SK-N-SH (cell line): ENCODE measurements around the gene HPX. TPM values are rescaled to one million over a fixed set of nuclear protein-coding genes. Genes with fewer than 3 reads are reported as not detected.

Experiments
- CTCF ChIA-PET: fragments of 300-600, 350-600 bp; formaldehyde crosslinking; extraction: SDS; loops from one replicate; lab custom pipeline; 2021; lab: Yijun Ruan, JAX
- POLR2A ChIA-PET: fragments of 350-600 bp; sonication (Branson Sonifier 250); formaldehyde crosslinking; extraction: SDS; loops from one replicate; lab custom pipeline; 2020; ENCODE audit warnings: antibody characterized with exemption, inconsistent platforms; lab: Yijun Ruan, JAX
- DNase-seq: peaks from one replicate; pipeline ENCODE4 v3.0.0; 2012
- H2AFZ ChIP-seq: fragments of 200-600 bp; sonication (generic); 2 replicates; pipeline ENCODE4 v1.8.1; 2016; ENCODE audit warnings: antibody characterized with exemption, mild to moderate bottlenecking, low read depth
- H3F3A ChIP-seq: fragments of 200-600 bp; sonication (generic); replicated peaks from 2 replicates; pipeline ENCODE3; 2016; ENCODE audit warnings: antibody characterized with exemption, mild to moderate bottlenecking; ENCODE audit not compliant: insufficient read depth
- H3K27ac ChIP-seq, 2 experiments: fragments of 200-500 bp in 1 of 2; fragments of 200-600 bp in 1 of 2; sonication (Bioruptor generic) in 1 of 2; sonication (generic), shearing (Covaris generic) in 1 of 2; 2 replicates each; pipeline versions ENCODE4 v1.5.1 to v1.6.1; 2014 to 2016; ENCODE audit warnings: low read depth in 2 of 2, inconsistent platforms in 1 of 2, low read length in 1 of 2, mild to moderate bottlenecking in 1 of 2, mixed read lengths in 1 of 2
- H3K27me3 ChIP-seq: fragments of 200-600 bp; sonication (generic), shearing (Covaris generic); 2 replicates; pipeline ENCODE4 v1.6.1; 2016; ENCODE audit warnings: mixed run types; ENCODE audit not compliant: insufficient read depth
- H3K36me3 ChIP-seq, 2 experiments: fragments of 200-500 bp in 1 of 2; fragments of 200-600 bp in 1 of 2; sonication (Bioruptor generic) in 1 of 2; sonication (generic) in 1 of 2; replicated peaks in 1 of 2; 2 replicates each; pipeline versions ENCODE3 to v1.5.1; 2014 to 2016; ENCODE audit warnings: low read length in 1 of 2, mild to moderate bottlenecking in 1 of 2; ENCODE audit not compliant: insufficient read depth in 2 of 2, control insufficient read depth in 1 of 2
- H3K4me1 ChIP-seq, 2 experiments: fragments of 200-500 bp in 1 of 2; fragments of 200-600 bp in 1 of 2; sonication (Bioruptor generic) in 1 of 2; sonication (generic), shearing (Covaris generic) in 1 of 2; 2 replicates each; pipeline versions ENCODE4 v1.5.1 to v1.6.1; 2014 to 2016; ENCODE audit warnings: low read depth in 1 of 2, low read length in 1 of 2, mixed run types in 1 of 2; ENCODE audit not compliant: insufficient read depth in 2 of 2, control insufficient read depth in 1 of 2
- H3K4me2 ChIP-seq: fragments of 200-600 bp; sonication (generic), shearing (Covaris generic); 2 replicates; pipeline ENCODE4 v1.6.1; 2017; ENCODE audit warnings: mixed run types
- H3K4me3 ChIP-seq, 2 experiments: fragments of 200-500 bp in 1 of 2; fragments of 200-600 bp in 1 of 2; sonication (Bioruptor generic) in 1 of 2; sonication (generic), shearing (Covaris generic) in 1 of 2; 2 replicates each; pipeline versions ENCODE4 v1.5.1 to v1.8.1; 2014 to 2016; ENCODE audit warnings: low read depth in 2 of 2, inconsistent platforms in 1 of 2, low read length in 1 of 2, mild to moderate bottlenecking in 1 of 2, mixed read lengths in 1 of 2, moderate library complexity in 1 of 2
- H3K79me2 ChIP-seq: fragments of 200-600 bp; sonication (generic); 2 replicates; pipeline ENCODE4 v1.8.1; 2017; ENCODE audit warnings: mild to moderate bottlenecking; ENCODE audit not compliant: insufficient read depth
- H3K9ac ChIP-seq: fragments of 200-600 bp; sonication (generic); 2 replicates; pipeline ENCODE4 v1.6.1; 2017; ENCODE audit warnings: mixed run types
- H3K9me2 ChIP-seq: fragments of 200-600 bp; sonication (generic); 2 replicates; pipeline ENCODE4 v1.6.1; 2017; ENCODE audit warnings: mixed run types
- H3K9me3 ChIP-seq: fragments of 200-600 bp; sonication (generic); 2 replicates; pipeline ENCODE4 v1.6.1; 2017; ENCODE audit warnings: mixed run types, mild to moderate bottlenecking, moderate library complexity
- H4K20me1 ChIP-seq: fragments of 200-600 bp; sonication (generic); 2 replicates; pipeline ENCODE4 v1.6.1; 2017; ENCODE audit warnings: mild to moderate bottlenecking, mixed run types; ENCODE audit not compliant: insufficient read depth
- ELF1 ChIP-seq: IDR thresholded peaks from 2 replicates; pipeline ENCODE4 v1.4.0; 2012
- EZH2phosphoT487 ChIP-seq: fragments of 200-600 bp; sonication (generic); IDR thresholded peaks from 2 replicates; pipeline ENCODE4 v1.6.1; 2017; ENCODE audit warnings: low read depth, mixed run types, mild to moderate bottlenecking, antibody characterized with exemption, moderate library complexity, borderline replicate concordance
- FOSL2 ChIP-seq: IDR thresholded peaks from 2 replicates; pipeline ENCODE4 v1.4.0; 2012; ENCODE audit warnings: low read depth, mild to moderate bottlenecking, moderate library complexity, borderline replicate concordance
- FOXJ3 ChIP-seq: sonication (generic); formaldehyde crosslinking; IDR thresholded peaks from 2 replicates; pipeline ENCODE4 v1.5.1; 2020; ENCODE audit warnings: mild to moderate bottlenecking, missing genetic modification reagents
- FOXM1 ChIP-seq: IDR thresholded peaks from 2 replicates; pipeline ENCODE4 v1.4.0; 2012; ENCODE audit warnings: low read depth, mild to moderate bottlenecking
- MXI1 ChIP-seq: IDR thresholded peaks from 2 replicates; pipeline ENCODE4 v1.6.1; 2012; ENCODE audit warnings: mild to moderate bottlenecking, low read depth, low read length, improper control_type of control experiment
- RAD21 ChIP-seq: IDR thresholded peaks from 2 replicates; pipeline ENCODE4 v1.6.1; 2012; ENCODE audit warnings: mild to moderate bottlenecking, low read length
- RCOR1 ChIP-seq: fragments of 150-350 bp; IDR thresholded peaks from 2 replicates; pipeline ENCODE4 v1.6.1; 2017; ENCODE audit warnings: antibody characterized with exemption, low read length
- TAF1 ChIP-seq: IDR thresholded peaks from 2 replicates; pipeline ENCODE4 v1.6.1; 2012; ENCODE audit warnings: low read depth, mild to moderate bottlenecking, low read length, moderate library complexity, borderline replicate concordance
- USF1 ChIP-seq: IDR thresholded peaks from 2 replicates; pipeline ENCODE4 v1.4.0; 2012; ENCODE audit warnings: low read depth, borderline replicate concordance
- USF2 ChIP-seq: fragments of 150-350 bp; IDR thresholded peaks from 2 replicates; pipeline ENCODE4 v1.6.1; 2017; ENCODE audit warnings: antibody characterized with exemption, low read length, low read depth, borderline replicate concordance
- YY1 ChIP-seq: IDR thresholded peaks from 2 replicates; pipeline ENCODE4 v1.4.0; 2012; ENCODE audit warnings: low read depth, mild to moderate bottlenecking
- ZBTB33 ChIP-seq: IDR thresholded peaks from 2 replicates; pipeline ENCODE4 v1.4.0; 2012; ENCODE audit warnings: low read depth, borderline replicate concordance
- WGBS: methylation state at CpG from one replicate; pipeline ENCODE4 v1.1.6; 2017; ENCODE audit warnings: low lambda C conversion rate; 5-methylcytosine and 5-hydroxymethylcytosine counted together
- polyA plus RNA-seq, 3 experiments: library from polyadenylated mRNA; depleted of rRNA; stranded (reverse); fragments of >200 nt; gene quantifications; 2 replicates each; pipeline ENCODE4 v1.2.3, GENCODE V29; 2012
- TF ChIP-seq, protein P1 (sequence below): fragments of 150-350 bp; IDR thresholded peaks from 2 replicates; pipeline ENCODE4 v1.6.1; 2016; ENCODE audit warnings: mild to moderate bottlenecking, low read depth, low read length
- TF ChIP-seq, protein P2 (sequence below): IDR thresholded peaks from 2 replicates; pipeline ENCODE4 v1.6.1; 2012; ENCODE audit warnings: mild to moderate bottlenecking, low read depth, low read length, moderate library complexity
- TF ChIP-seq, protein P3 (sequence below): IDR thresholded peaks from 2 replicates; pipeline ENCODE4 v1.4.0; 2012; ENCODE audit warnings: low read depth

Gene HPX
- polyA plus RNA-seq, 1 of the 3 experiments (the other 2 are of a cell fraction) = 1.8 TPM

DNA sequence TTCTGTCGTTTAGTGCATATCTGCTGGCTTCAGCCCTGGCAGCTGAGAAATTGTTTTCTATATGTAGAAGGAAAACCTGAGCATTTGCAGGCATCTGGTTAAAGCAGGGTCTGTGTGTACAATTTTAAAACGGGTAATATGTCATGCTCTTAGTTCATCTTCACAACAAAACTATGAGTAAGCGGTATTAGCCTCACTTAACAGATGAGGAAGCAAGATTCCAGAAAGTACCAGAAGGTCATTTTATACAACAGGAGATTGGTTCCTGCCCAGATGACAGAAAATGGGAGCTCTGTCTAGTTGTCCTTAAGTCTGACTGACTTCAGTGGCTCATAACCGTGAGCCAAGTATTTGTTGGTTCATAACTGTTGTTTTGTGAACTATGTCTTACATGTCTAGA is 41.7 kb upstream of the HPX start:
- no peak for DNase-seq
- Histone ChIP-seq H3F3A (peaks cover 10% of the 10 kb centered on the region), H4K20me1 (peaks cover 6% of the 10 kb centered on the region; the same call in 1 of the 2 replicates), H3K9me2 (no peaks in the 10 kb centered on the region), H3K4me1 (peaks cover 12 to 21% of the 10 kb centered on the region in 2 experiments), H3K79me2 (peaks cover 79% of the 10 kb centered on the region), H3K9me3 (no peaks in the 10 kb centered on the region), H3K27me3 (no peaks in the 10 kb centered on the region), H3K4me2 (peak overlapping the region; percentile 99), H3K4me3 (peak overlapping the region; percentile 89 to 100), H3K9ac (peak overlapping the region; percentile 96), H3K27ac (peak overlapping the region in 1 of 2 experiments; percentile 84; a peak in 1 of 4 replicates), H2AFZ (no peak overlapping the region), H3K36me3 (peaks cover 43 to 71% of the 10 kb centered on the region in 2 experiments)
- TF ChIP-seq ZBTB33 (no peak), FOXM1 (no peak), RCOR1 (no peak), EZH2phosphoT487 (no peak), YY1 (no peak), FOSL2 (no peak), FOXJ3 (CRISPR knock-in tag) (no peak), RAD21 (no peak), USF2 (no peak), TAF1 (no peak), MXI1 (no peak), USF1 (no peak), ELF1 (no peak)
- TF ChIP-seq, protein P1, sequence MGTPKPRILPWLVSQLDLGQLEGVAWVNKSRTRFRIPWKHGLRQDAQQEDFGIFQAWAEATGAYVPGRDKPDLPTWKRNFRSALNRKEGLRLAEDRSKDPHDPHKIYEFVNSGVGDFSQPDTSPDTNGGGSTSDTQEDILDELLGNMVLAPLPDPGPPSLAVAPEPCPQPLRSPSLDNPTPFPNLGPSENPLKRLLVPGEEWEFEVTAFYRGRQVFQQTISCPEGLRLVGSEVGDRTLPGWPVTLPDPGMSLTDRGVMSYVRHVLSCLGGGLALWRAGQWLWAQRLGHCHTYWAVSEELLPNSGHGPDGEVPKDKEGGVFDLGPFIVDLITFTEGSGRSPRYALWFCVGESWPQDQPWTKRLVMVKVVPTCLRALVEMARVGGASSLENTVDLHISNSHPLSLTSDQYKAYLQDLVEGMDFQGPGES = no peak
- TF ChIP-seq, protein P2, sequence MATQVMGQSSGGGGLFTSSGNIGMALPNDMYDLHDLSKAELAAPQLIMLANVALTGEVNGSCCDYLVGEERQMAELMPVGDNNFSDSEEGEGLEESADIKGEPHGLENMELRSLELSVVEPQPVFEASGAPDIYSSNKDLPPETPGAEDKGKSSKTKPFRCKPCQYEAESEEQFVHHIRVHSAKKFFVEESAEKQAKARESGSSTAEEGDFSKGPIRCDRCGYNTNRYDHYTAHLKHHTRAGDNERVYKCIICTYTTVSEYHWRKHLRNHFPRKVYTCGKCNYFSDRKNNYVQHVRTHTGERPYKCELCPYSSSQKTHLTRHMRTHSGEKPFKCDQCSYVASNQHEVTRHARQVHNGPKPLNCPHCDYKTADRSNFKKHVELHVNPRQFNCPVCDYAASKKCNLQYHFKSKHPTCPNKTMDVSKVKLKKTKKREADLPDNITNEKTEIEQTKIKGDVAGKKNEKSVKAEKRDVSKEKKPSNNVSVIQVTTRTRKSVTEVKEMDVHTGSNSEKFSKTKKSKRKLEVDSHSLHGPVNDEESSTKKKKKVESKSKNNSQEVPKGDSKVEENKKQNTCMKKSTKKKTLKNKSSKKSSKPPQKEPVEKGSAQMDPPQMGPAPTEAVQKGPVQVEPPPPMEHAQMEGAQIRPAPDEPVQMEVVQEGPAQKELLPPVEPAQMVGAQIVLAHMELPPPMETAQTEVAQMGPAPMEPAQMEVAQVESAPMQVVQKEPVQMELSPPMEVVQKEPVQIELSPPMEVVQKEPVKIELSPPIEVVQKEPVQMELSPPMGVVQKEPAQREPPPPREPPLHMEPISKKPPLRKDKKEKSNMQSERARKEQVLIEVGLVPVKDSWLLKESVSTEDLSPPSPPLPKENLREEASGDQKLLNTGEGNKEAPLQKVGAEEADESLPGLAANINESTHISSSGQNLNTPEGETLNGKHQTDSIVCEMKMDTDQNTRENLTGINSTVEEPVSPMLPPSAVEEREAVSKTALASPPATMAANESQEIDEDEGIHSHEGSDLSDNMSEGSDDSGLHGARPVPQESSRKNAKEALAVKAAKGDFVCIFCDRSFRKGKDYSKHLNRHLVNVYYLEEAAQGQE = no peak
- TF ChIP-seq, protein P3, sequence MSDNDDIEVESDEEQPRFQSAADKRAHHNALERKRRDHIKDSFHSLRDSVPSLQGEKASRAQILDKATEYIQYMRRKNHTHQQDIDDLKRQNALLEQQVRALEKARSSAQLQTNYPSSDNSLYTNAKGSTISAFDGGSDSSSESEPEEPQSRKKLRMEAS = no peak
- WGBS = 54% methylated on average over 4 of the region's 4 CpGs
- POLR2A ChIA-PET = interaction anchor here (1.2 to 1.6 kb wide), 3 partner anchors 8 to 15 kb away, joined by 4 to 9 read pairs (median 4); partner anchors contain the start of genes DNHD1 and TRIM3
- CTCF ChIA-PET = interaction anchor here (1.0 to 2.1 kb wide), 9 partner anchors 15 to 231 kb away, joined by 3 to 8 read pairs (median 4); partner anchors contain the start of genes DNHD1 and MRPL17
